HG02623 (cell line): ENCODE data around the gene RINL.
"Not testable (repeated sequence)": the region's sequence is repeated elsewhere in the genome, so short reads cannot be mapped to it uniquely, and the experiment has no call there.

Experiments
- ATAC-seq: cut with Tn5 transposase; IDR thresholded peaks from one replicate; pipeline ENCODE4 v1.9.1; 2021; ENCODE audit warnings: moderate library complexity; ENCODE audit not compliant: unreplicated experiment

RINL gene

GRCh38 chr19:38836159-38836982 lies 41.7 kb downstream of the RINL start:
- ATAC-seq: no peak

- ATAC-seq: no peak
These were observed 43.5 kb downstream of the RINL start for GRCh38 chr19:38834590-38834989.

- no peak for ATAC-seq
These were observed 44.0 kb downstream of the RINL start for GRCh38 chr19:38834104-38834490.

GRCh38 chr19:38833092-38833425 lies 45.0 kb downstream of the RINL start:
- ATAC-seq: no peak

- ATAC-seq: peak; percentile 31
These were observed 46.9 kb downstream of the RINL start for GRCh38 chr19:38831142-38831605.

- ATAC-seq: no peak
These were observed 47.9 kb downstream of the RINL start for GRCh38 chr19:38830039-38830733.

- ATAC-seq: not testable (repeated sequence)
These were observed 48.9 kb downstream of the RINL start for GRCh38 chr19:38829203-38829602.

GRCh38 chr19:38826856-38827551 lies 51.1 kb downstream of the RINL start:
- no peak for ATAC-seq

GRCh38 chr19:38825936-38826335 lies 52.1 kb downstream of the RINL start:
- ATAC-seq: not testable (repeated sequence)

GRCh38 chr19:38821230-38821825 lies 56.7 kb downstream of the RINL start:
- not testable (repeated sequence) for ATAC-seq

GRCh38 chr19:38819231-38819920 lies 58.7 kb downstream of the RINL start:
- ATAC-seq: no peak
